SU-DHL-6 (cell line): ENCODE measurements around the gene ATF6.

Source experiments
- EZH2phosphoT487 ChIP-seq: fragments of 200-600 bp; sonication (generic), shearing (Covaris generic); conservative IDR thresholded peaks from 2 replicates; pipeline ENCODE4 v1.6.1; 2018; ENCODE audit warnings: mild to moderate bottlenecking, antibody characterized with exemption, low read length, moderate library complexity, mixed read lengths
- TF ChIP-seq, protein P1 (sequence below): fragments of 200-600 bp; sonication (generic); IDR thresholded peaks from one replicate; pipeline ENCODE4 v1.5.1; 2017; ENCODE audit warnings: antibody characterized with exemption, mild to moderate bottlenecking, low read length, moderate library complexity; ENCODE audit not compliant: insufficient read depth, poor library complexity, severe bottlenecking

DNA sequence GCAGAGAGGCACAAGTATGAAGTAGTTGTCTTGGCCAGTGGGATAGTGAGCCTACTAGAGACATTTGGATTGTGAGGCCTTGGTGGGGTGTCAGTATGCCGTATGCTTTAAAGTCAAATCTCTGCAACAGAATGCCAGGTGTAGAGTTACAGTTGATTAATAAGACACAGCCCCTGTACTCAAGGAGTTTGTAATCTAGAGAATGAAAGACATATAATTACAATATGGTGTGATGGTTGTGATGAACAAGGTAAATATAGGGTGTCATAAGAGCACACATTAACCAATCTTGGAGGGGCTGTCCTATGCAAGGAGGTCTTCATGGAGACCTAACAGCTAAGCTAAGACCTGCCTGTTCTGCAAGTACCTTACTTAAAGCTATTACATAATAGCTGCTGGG is 113.1 kb downstream of the ATF6 start:
- TF ChIP-seq, protein P1, sequence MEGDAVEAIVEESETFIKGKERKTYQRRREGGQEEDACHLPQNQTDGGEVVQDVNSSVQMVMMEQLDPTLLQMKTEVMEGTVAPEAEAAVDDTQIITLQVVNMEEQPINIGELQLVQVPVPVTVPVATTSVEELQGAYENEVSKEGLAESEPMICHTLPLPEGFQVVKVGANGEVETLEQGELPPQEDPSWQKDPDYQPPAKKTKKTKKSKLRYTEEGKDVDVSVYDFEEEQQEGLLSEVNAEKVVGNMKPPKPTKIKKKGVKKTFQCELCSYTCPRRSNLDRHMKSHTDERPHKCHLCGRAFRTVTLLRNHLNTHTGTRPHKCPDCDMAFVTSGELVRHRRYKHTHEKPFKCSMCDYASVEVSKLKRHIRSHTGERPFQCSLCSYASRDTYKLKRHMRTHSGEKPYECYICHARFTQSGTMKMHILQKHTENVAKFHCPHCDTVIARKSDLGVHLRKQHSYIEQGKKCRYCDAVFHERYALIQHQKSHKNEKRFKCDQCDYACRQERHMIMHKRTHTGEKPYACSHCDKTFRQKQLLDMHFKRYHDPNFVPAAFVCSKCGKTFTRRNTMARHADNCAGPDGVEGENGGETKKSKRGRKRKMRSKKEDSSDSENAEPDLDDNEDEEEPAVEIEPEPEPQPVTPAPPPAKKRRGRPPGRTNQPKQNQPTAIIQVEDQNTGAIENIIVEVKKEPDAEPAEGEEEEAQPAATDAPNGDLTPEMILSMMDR, result no peak
- no peak for TF ChIP-seq EZH2phosphoT487
